HG03354 (cell line): ENCODE measurements around the gene PLA2G1B.
"Not testable (repeated sequence)": the region's sequence is repeated elsewhere in the genome, so short reads cannot be mapped to it uniquely, and the experiment has no call there.

ENCODE experiments used
- ATAC-seq: cut with Tn5 transposase; IDR thresholded peaks from one replicate; pipeline ENCODE4 v1.9.1; 2021; ENCODE audit warnings: mild to moderate bottlenecking; ENCODE audit not compliant: unreplicated experiment, poor library complexity, severe bottlenecking

PLA2G1B gene

DNA sequence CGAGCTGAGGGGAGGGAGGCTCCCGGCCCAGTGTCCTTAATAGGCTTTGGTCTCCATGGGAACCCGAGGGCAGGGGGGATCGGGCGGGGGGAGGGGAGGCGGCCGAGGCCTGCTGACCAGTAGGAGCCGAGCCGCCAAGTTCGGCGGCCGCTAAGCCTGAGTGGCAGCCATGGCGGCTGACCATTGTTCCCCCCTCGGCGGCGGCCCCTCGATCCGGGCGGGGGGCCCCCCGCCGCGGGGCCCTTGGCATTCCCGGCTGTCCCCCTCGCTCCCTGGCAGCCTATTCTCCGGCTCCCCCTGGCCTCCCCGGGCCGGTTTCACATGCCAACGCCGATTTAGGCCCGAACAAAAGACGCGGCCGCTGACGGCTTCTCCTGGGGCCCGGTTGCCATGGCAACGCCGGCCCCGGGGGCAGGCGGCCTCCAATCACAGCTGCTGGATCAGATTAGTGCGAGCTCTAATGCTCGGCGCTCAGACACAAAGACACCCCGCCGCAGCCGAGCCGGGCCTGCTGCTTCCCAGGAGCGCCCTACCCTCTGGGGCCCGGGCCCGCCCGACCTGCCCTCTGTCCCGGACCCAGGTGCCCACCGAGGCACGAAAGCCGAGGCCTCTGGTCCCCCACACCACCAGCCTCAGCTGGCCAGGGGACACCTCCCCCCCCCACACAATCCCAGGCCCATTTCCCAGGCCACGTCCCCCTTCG, 34.1 kb upstream of the PLA2G1B start:
- no peak for ATAC-seq

DNA sequence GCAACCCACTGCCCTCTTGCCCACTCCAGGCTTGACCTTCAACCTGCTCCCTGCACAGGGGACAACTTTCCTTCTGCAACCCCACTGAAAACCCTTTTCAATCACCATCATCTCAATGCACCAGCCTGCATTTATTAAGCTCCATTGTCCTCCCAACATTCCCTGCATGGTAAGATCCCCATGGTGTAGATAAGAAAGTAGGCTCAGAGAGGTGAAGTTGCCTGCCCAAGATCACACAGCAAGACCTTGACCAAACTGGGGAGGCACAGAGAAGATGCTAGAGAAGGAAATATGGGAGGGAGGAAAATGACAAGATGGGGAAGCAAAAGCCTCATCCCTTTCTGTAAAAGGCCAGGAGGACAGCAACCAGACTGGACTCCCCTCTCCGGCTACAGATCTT, 31.5 kb upstream of the PLA2G1B start:
- no peak for ATAC-seq

DNA sequence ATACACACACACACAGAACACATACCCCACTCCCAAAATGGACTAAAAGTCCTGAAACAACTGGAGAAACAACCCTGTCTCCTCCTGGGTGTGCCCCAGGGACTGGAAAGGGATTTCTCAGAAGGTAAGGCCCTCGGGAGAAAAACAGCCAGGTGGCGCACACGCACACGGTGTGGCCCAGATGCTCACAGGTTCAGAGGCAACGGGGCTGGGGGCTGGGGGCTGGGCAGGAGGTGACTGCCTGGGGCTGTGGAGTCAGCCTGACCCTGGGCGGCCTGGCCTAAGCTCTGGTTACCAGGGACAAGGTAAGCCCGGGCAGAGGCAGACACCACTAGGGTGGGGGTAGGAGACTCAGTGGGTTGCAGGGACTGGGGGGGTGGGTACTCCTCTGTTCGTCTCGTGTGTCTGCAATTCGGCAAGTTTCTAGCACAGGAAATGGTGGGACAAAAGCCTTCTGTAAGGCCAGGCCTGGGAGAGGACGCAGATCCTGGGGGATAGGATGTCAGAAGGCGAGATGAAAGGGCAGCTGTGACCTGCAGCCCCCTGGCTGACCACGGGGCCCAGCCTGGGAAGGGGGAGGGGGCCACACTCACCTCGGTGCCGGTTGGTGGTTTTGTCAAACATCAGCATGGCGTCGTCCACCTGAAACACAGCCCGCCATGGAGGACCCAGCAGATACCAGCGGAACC, 31.0 kb upstream of the PLA2G1B start:
- no peak for ATAC-seq

DNA sequence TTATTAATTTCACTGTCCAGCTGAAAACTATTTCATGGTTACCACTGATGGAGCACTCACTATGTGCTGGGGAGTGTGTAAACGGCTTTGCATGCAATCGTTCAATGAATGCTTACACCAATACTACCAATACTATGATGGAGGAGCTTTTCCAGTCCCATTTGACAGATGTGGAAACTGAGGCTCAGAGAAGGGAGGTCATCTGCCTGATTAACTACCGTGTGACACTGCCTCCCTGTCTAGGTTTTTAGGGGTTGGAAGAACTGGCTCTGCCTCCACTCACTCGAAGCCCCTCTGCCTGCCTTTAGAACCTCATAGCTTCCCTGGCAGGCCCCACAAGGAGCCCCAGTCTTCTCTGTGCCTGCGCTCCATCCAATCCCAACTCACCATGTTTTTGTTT, 29.5 kb upstream of the PLA2G1B start:
- no peak for ATAC-seq

DNA sequence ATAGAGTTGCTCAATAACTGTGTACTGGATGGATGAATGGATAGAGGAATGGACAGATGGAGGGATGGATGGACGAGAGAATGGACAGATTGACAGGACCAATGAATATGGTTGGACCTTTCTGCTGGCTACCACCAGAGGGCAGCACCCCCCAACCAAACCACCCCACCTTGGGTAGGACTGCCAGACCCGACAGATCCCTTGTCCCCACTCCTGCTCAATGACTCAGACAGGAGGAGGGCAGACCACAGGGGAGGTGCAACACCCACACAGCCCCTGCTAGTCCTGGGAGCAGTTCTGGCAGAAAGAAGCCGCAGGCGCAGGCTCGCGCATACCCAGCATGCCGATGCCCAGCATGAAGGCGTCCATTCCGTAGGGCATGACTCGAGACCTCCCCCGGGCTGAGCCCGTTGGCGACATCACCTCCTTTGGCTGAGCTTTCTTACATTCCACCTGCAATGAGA, 29.0 kb upstream of the PLA2G1B start:
- ATAC-seq: no peak

DNA sequence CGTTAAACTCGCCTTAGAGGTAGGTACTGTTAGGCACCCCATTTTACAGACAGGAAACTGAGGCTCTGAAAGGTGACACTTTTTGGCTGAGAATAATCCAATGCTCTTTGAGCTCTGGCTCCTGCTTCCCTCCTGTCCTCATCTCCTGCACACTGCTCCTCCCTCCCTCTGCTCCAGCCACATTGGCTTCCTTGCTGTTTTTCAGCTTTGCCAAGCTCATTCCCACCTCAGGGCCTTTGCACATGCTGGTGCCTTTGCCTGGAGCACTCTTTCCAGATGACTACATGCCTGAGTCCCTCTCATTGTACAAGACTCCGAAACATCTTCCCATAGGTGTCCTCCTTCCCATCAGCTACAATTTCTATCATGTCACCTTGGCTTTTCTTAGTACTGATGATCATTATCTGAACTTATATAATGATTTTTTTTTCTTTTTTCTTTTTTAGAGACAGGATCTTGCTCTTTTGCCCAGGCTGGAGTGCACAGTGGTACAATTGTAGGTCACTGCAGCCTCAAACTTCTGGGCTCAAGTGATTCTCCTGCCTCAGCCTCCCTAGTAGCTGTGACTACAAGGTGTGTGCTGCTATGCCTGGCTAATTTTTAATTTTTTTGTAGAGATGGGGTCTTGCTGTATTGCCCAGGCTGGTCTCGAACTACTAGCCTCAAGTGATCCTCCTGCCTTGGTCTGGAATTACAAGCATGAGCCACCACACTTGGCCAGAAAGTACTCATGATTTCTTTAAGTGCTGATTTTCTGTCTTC, 26.2 kb upstream of the PLA2G1B start:
- no peak for ATAC-seq

DNA sequence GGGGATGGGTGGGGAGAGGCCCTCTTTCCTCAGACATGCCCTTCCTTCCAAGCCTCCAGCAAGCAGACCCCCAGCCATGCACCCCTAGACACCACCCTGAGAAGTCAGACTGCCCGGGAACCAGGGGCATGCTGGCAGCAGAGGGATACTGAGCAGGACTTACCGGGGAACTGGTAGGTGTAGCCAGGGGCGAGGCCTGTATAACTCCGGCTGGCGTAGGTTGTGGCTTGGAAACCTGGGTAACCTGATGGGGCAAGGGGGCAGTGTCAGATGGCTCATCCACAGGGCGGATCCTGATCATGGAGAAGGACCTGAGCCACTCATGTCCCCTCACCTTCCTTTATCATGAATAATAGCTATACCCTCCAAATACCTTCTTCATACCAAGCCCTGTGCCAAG, 25.6 kb upstream of the PLA2G1B start:
- no peak for ATAC-seq

DNA sequence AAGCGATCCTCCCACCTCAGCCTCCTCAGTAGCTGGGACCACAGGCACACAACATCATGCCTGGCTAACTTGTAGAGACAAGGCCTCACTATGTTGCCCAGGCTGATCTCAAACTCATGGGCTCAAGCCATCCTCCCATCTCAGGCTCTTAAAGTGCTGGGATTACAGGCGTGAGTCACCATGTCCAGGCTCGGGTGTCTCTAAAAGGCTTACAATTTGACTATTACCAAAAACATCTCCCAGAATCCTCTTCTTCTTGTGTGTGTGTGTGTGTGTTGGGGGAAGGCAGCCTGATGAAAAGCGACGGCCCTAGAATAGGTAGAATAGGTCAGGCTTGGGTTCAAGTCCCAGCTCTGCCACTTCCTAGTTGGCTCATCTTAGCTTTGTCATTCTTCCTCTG, 24.5 kb upstream of the PLA2G1B start:
- ATAC-seq: no peak

DNA sequence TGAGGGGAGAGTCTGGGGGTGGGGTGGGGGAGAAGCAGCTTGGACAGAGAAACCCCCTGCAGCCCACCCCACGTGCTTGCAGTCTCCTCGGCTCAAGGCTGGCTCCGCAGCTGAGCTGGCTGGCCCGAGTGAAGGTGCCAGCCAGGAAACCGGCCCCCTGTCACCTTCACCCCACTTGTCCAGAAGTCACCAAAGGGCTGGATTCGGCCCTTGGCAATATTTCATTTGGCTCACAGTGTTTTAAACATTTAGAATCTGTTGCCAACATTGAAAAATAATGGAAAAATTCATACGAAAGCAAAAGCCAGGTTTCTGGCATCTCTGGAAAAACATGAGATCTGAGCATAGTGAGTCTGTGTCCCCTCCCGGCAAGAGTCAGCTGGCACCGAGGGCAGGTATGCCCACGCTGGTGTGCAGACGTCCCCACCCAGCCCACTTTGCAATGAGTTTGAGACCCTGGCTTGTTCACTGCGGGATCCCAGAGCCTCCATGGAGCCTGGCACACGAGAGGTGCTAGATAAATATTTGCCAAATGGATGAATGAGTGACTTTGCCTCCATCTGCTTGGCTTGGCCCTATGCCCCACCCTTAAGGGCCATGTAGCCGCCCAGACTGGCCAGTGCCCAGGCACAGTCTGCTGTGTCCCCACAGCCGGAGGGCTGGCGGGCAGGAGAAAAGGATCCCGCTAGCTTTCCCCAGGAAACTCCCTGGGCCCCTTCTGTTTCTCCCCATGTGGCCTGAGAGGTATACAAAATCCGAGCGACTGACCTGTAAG, 23.2 kb upstream of the PLA2G1B start:
- no peak for ATAC-seq

DNA sequence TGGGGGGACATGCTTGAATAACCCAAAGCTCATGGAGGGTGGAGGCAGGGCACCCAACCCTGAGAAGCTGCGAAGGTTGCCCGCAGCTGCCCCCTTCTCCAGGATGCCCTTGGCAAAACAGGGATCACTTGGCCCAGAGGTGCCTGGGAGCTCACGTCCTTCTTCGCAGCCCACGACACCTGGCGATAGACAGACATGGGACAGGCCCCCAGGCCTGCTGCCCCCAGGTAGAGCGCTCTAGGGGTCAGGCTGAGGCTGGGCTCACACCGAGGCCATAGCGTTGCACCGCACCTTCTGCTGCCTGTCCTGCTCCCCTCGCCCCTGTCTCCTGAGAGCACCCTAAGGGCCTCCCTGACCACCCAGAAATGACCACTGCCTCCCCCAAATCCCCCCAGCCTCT, 20.2 kb upstream of the PLA2G1B start:
- ATAC-seq: no peak

DNA sequence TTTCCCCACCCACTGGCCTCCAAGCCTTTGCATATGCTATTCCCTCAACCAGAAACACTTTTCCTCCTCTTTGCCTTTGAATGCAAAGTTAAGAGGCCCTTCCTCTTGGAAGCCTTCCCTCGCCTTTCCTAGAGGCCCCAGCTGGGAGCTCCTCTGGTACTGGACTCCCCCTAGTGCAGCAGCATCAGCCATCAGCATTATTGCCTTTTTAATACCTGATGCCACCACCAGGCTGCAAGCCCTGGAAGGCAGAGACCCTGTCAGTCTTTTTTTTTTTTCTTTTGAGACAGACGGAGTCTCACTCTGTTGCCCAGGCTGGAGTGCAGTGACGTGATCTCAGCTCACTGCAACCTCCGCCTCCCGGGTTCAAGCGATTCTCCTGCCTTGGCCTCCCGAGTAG, 19.1 kb upstream of the PLA2G1B start:
- ATAC-seq: no peak

DNA sequence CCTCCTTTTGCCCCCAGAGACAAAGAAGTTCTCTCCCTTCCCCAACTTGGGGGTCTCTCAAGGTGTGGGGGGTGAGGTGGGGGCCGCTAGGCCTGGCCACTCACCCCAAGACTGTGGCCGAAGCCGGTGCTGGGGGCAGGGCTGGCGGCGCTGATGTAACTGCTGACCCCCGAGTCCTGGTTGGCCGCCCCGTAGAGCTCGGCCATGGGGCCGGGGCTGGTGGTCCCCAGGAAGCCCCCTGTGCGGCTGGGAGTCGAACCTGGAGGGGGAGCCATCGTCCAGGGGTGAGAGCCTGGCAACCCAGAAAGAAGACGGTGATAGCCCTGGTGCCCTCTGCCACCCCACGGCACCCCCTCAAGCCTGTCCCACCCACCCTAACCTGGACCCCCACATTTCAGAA, 18.5 kb upstream of the PLA2G1B start:
- no peak for ATAC-seq

DNA sequence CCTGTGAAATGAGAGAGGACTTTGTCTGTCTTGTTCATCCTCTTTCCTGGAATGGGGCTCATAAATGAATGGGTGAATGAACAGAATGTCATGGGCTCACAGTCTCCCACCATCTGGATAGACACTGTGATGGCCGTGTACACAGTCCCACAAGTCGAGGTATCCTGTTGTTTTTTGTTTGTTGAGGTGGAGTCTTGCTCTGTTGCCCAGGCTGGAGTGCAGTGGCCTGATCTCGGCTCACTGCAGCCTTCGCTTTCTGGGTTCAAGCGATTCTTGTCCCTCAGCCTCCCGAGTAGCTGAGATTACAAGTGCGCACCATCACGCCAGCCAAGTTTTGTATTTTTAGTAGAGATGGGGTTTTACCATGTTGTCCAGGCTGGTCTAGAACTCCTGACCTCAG, 16.1 kb upstream of the PLA2G1B start:
- no peak for ATAC-seq

DNA sequence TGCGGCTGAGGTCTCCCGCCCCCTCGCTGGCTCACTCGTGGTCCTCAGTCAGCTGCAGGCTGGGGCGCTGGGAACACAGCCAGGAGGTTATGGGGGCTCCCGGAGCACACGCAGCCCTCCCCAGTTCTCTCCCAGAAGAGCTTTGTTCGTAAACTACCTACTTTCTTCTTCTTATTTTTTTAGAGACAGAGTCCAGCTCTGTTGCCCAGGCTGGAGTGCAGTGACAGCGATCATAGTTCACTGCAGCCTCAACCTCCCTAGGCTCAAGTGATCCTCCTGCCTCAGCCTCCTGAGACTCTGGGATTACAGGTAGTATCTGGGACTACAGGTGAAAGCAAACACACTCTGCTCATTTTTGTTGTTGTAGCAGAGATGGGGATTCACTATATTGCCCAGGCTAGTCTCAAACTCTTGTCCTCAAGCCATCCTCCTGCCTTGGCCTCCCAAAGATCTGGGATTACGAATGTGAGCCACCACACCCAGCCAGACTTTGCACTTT, 15.5 kb upstream of the PLA2G1B start:
- ATAC-seq: no peak

DNA sequence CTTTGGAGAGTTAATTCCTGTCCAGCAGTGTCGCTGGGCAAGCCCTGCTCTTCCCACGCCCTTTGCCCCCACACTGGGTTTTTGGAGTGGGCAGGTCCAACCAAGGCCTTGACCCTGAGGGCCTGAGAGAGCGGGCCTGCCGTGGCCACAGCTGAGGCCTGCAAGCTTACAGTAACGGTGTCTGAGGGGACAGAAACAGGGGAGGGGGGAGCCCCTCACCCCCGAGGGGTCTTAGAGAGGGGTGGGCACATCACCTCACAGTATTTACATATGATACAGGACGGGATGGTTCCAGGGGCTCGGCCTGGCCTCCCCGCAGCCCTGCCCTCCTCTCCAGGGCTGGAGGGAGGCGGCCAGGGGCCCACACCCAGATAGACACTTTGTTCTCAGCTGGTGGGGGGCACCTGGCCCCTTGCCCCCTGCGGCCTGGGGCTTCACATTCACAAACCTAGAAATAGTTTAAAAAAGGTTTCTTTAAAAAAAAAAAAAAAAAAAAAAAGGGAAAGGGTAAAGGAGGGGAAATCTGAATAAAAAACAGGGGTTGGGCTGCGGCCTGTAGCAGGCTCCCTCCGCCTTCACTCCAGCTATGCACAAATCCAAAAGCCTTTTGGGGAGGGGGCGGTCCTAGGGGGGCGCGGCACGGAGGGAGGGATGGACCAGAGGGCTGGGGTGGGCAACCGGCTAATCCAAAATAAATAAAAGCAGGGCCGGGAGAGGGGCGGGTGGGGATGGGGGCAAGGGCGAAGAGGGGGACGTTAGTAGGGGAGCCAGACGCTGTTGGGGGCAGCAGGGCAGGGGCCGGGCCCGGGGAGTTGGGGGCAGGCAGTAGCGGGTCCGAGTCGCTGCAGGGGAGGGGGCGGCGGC, 14.8 kb upstream of the PLA2G1B start:
- no peak for ATAC-seq

DNA sequence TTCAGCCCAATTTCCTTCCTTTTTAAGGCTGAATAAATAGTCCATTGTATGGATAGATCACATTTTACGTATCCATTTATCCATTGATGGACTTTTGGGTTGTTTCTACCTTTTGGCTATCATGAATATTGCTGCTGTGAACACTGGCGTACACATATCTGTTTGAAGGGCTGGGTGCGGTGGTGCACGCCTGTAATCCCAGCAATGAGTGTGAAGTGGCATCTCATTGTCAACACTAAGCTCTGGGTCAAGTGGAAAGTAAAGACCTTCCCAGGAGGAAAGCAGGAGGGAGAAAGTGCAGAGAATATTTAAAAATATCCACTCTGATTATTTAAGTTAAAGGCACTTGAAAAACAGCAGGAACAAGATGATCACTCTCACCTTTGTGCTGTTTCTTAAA, 11.7 kb upstream of the PLA2G1B start:
- no peak for ATAC-seq

DNA sequence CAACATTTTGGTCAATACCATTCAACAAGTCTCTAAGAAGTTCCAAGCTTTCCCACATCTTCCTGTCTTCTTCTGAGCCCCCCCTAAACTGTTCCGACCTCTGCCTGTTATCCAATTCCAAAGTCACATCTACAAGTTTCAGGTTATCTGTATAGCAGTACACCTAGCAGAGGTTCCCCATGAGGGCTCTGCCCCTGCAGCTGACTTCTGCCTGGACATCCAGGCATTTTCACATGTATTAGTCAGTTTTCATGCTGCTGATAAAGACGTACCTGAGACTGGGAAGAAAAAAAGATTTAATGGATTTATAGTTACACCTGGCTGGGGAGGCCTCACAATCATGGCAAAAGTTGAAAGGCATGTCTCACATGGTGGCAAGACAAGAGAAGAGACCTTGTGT, 10.2 kb upstream of the PLA2G1B start:
- ATAC-seq: no peak

DNA sequence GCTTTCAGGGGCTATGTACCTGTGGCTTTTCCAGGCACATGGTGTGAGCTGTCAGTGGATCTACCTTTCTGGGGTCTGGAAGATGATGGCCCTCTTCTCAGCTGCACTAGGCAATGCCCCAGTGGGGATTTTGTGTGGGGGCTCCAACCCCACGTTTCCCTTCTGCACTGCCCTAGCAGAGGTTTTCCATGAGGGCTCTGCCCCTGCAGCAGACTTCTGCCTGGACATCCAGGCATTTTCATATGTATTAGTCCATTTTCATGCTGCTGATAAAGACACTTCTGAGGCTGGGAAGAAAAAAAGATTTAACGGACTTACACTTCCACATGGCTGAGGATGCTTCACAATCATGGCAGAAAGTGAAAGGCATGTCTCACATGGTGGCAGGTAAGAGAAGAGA, 8.8 kb upstream of the PLA2G1B start:
- ATAC-seq: not testable (repeated sequence)

DNA sequence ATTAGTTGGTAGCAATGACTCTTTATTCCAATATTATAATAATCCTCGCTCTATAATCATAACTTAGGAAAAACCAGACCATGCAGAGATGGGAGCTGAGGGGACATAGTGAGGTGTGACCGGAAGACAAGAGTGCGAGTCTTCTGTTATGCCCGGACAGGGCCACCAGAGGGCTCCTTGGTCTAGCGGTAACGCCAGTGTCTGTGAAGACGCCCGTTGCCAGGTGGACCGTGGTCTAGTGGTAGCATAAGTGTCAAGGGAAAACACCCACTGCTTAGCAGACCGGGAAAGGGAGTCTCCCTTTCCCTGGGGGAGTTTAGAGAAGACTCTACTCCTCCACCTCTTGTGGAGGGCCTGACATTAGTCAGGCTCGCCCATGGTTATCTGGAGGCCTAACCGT, 7.9 kb upstream of the PLA2G1B start:
- ATAC-seq: not testable (repeated sequence)
